Measurements from ENCODE around the gene FGF2. TPM values are rescaled to one million over a fixed set of nuclear protein-coding genes. Genes with fewer than 3 reads are reported as not detected.
"Not testable (repeated sequence)": the region's sequence is repeated elsewhere in the genome, so short reads cannot be mapped to it uniquely, and the experiment has no call there.

Gene FGF2
- total RNA-seq, 1 donor from 2014 or later, result 17.8 TPM

GRCh38 chr4:122796801-122797404, 29.7 kb upstream of the FGF2 start:
- peaks cover 10% of the 10 kb centered on the region for H3K4me1 Mint-ChIP-seq (ENCODE audit: low read depth)
- no peaks in the 10 kb centered on the region for H3K27me3 Mint-ChIP-seq (ENCODE audit: insufficient read depth)
- no peak overlapping the region for H3K27ac Mint-ChIP-seq
- H3K9me3 Mint-ChIP-seq, result no peaks in the 10 kb centered on the region
- no peak for DNase-seq (ENCODE audit: low spot score)
- no peak overlapping the region for H3K4me3 Mint-ChIP-seq
- H3K36me3 Mint-ChIP-seq (ENCODE audit: low read depth), result no peaks in the 10 kb centered on the region
- intact Hi-C loops (cut with micrococcal nuclease), result no loop called here

- Mint-ChIP-seq H3K4me1 (ENCODE audit: low read depth) (peaks cover 10% of the 10 kb centered on the region), H3K9me3 (no peaks in the 10 kb centered on the region), H3K4me3 (no peak overlapping the region), H3K27ac (peak overlapping the region; percentile 37), H3K27me3 (ENCODE audit: insufficient read depth) (no peaks in the 10 kb centered on the region), H3K36me3 (ENCODE audit: low read depth) (no peaks in the 10 kb centered on the region)
- intact Hi-C loops (cut with micrococcal nuclease), result no loop called here
- DNase-seq (ENCODE audit: low spot score), result no peak
These were observed 29.1 kb upstream of the FGF2 start for GRCh38 chr4:122797405-122798094.

GRCh38 chr4:122798101-122798500, 28.5 kb upstream of the FGF2 start:
- Mint-ChIP-seq H3K27ac (peak overlapping the region; percentile 37), H3K4me1 (ENCODE audit: low read depth) (peaks cover 10% of the 10 kb centered on the region)

GRCh38 chr4:122798917-122799316, 27.7 kb upstream of the FGF2 start:
- H3K27ac Mint-ChIP-seq, result no peak overlapping the region
- intact Hi-C loops (cut with micrococcal nuclease), result no loop called here
- no peaks in the 10 kb centered on the region for H3K27me3 Mint-ChIP-seq (ENCODE audit: insufficient read depth)

More at GRCh38 chr4:122798101-122798500, 28.5 kb upstream of the FGF2 start:
- no peak for DNase-seq (ENCODE audit: low spot score)
- intact Hi-C loops (cut with micrococcal nuclease), result no loop called here
- Mint-ChIP-seq H3K36me3 (ENCODE audit: low read depth) (no peaks in the 10 kb centered on the region), H3K9me3 (no peaks in the 10 kb centered on the region), H3K27me3 (ENCODE audit: insufficient read depth) (no peaks in the 10 kb centered on the region), H3K4me3 (no peak overlapping the region)

GRCh38 chr4:122803788-122804208, 22.8 kb upstream of the FGF2 start:
- H3K36me3 Mint-ChIP-seq (ENCODE audit: low read depth), result peaks cover 1% of the 10 kb centered on the region
- peaks cover 5% of the 10 kb centered on the region for H3K27me3 Mint-ChIP-seq (ENCODE audit: insufficient read depth)
- no peak overlapping the region for H3K27ac Mint-ChIP-seq
- no peak for DNase-seq (ENCODE audit: low spot score)
- H3K4me1 Mint-ChIP-seq (ENCODE audit: low read depth), result peaks cover 9% of the 10 kb centered on the region
- intact Hi-C loops (cut with micrococcal nuclease), result no loop called here
- H3K4me3 Mint-ChIP-seq, result no peak overlapping the region
- H3K9me3 Mint-ChIP-seq, result no peaks in the 10 kb centered on the region

More at GRCh38 chr4:122798917-122799316, 27.7 kb upstream of the FGF2 start:
- peaks cover 10% of the 10 kb centered on the region for H3K4me1 Mint-ChIP-seq (ENCODE audit: low read depth)
- no peaks in the 10 kb centered on the region for H3K9me3 Mint-ChIP-seq
- no peaks in the 10 kb centered on the region for H3K36me3 Mint-ChIP-seq (ENCODE audit: low read depth)
- no peak for DNase-seq (ENCODE audit: low spot score)
- H3K4me3 Mint-ChIP-seq, result no peak overlapping the region

- H3K36me3 Mint-ChIP-seq (ENCODE audit: low read depth), result peaks cover 1% of the 10 kb centered on the region
- H3K4me1 Mint-ChIP-seq (ENCODE audit: low read depth), result peaks cover 9% of the 10 kb centered on the region
- no peak overlapping the region for H3K4me3 Mint-ChIP-seq
- DNase-seq (ENCODE audit: low spot score), result no peak
- peaks cover 9% of the 10 kb centered on the region for H3K27me3 Mint-ChIP-seq (ENCODE audit: insufficient read depth)
- H3K27ac Mint-ChIP-seq, result peak overlapping the region; percentile 32
- H3K9me3 Mint-ChIP-seq, result peaks cover 4% of the 10 kb centered on the region
- intact Hi-C loops (cut with micrococcal nuclease), result loop anchor here (2.0 kb wide), 1 partner anchor 20 kb away; no protein-coding TSS in a partner anchor
These were observed 19.5 kb upstream of the FGF2 start for GRCh38 chr4:122806981-122807679.

DNA sequence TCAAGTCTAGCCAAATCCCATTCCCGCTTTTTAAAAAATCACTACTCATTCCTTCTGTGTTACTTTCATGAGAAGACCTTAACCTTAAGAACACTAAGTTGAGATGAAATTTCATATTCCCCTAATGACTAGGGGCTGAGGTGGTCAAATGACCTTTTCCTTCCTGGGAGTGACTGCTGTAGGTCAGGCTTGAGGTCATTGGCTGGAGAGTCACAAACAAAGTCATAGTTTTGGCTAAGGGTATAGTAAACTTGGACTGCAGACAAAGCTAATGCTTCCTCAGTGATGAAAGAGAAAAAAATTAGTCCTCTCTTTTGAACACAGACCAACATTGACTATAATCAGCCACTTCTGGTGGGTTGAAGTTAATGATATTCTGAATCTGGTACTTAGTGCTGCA, 16.0 kb upstream of the FGF2 start:
- H3K9me3 Mint-ChIP-seq, result peaks cover 4% of the 10 kb centered on the region
- peaks cover 1% of the 10 kb centered on the region for H3K36me3 Mint-ChIP-seq (ENCODE audit: low read depth)
- H3K27me3 Mint-ChIP-seq (ENCODE audit: insufficient read depth), result peaks cover 13% of the 10 kb centered on the region
- intact Hi-C loops (cut with micrococcal nuclease), result no loop called here
- H3K27ac Mint-ChIP-seq, result no peak overlapping the region
- peaks cover 21% of the 10 kb centered on the region for H3K4me1 Mint-ChIP-seq (ENCODE audit: low read depth)
- no peak for DNase-seq (ENCODE audit: low spot score)
- no peak overlapping the region for H3K4me3 Mint-ChIP-seq

DNA sequence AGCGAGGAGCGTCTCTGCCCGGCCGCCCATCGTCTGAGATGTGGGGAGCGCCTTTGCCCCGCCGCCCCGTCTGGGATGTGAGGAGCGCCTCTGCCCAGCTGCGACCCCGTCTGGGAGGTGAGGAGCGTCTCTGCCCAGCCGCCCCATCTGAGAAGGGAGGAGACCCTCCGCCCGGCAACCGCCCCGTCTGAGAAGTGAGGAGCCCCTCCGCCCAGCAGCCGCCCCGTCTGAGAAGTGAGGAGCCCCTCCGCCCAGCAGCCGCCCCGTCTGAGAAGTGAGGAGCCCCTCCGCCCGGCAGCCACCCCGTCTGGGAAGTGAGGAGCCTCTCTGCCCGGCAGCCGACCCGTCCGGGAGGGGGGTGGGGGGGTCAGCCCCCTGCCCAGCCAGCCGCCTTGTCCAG, 14.8 kb upstream of the FGF2 start:
- H3K4me1 Mint-ChIP-seq (ENCODE audit: low read depth), result peaks cover 20% of the 10 kb centered on the region
- DNase-seq (ENCODE audit: low spot score); H3K27ac Mint-ChIP-seq; H3K9me3 Mint-ChIP-seq; H3K4me3 Mint-ChIP-seq; intact Hi-C loops (cut with micrococcal nuclease); H3K36me3 Mint-ChIP-seq (ENCODE audit: low read depth): not testable (repeated sequence)
- H3K27me3 Mint-ChIP-seq (ENCODE audit: insufficient read depth), result peaks cover 13% of the 10 kb centered on the region

DNA sequence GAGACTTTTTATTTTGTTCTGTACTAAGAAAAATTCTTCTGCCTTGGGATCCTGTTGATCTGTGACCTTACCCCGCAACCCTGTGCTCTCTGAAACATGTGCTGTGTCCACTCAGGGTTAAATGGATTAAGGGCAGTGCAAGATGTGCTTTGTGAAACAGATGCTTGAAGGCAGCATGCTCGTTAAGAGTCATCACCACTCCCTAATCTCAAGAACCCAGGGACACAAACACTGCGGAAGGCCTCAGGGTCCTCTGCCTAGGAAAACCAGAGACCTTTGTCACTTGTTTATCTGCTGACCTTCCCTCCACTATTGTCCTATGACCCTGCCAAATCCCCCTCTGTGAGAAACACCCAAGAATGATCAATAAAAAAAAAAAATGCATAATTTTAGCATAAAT, 13.8 kb upstream of the FGF2 start:
- H3K9me3 Mint-ChIP-seq; H3K36me3 Mint-ChIP-seq (ENCODE audit: low read depth); DNase-seq (ENCODE audit: low spot score); H3K4me3 Mint-ChIP-seq; intact Hi-C loops (cut with micrococcal nuclease); H3K27ac Mint-ChIP-seq: not testable (repeated sequence)
- peaks cover 18% of the 10 kb centered on the region for H3K27me3 Mint-ChIP-seq (ENCODE audit: insufficient read depth)
- peaks cover 12% of the 10 kb centered on the region for H3K4me1 Mint-ChIP-seq (ENCODE audit: low read depth)

DNA sequence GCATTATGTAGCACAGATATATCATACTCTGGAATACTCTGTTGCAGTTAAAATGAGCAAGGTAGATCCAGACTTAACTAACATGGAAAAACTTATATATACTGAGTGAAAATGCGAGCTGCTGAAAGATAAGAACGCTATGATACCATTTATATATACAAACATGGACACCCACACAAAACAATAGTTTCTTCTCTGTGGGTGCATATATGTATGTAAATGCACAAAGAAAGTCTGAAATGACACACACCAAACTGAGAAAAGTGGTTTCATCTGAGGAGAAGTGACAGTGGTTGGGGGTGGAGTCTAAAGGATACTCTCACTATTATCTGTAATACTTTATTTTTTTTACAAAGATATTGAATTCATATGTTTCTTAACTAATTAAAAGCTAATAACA, 12.2 kb upstream of the FGF2 start:
- intact Hi-C loops (cut with micrococcal nuclease), result loop anchor here (1.0 to 2.0 kb wide), 6 partner anchors 14 to 156 kb away; partner anchors contain the start of gene NUDT6
- no peak for DNase-seq (ENCODE audit: low spot score)
- H3K4me1 Mint-ChIP-seq (ENCODE audit: low read depth), result peaks cover 12% of the 10 kb centered on the region
- H3K36me3 Mint-ChIP-seq (ENCODE audit: low read depth), result no peaks in the 10 kb centered on the region
- peaks cover 4% of the 10 kb centered on the region for H3K9me3 Mint-ChIP-seq
- peaks cover 16% of the 10 kb centered on the region for H3K27me3 Mint-ChIP-seq (ENCODE audit: insufficient read depth)
- peak overlapping the region; percentile 38 for H3K27ac Mint-ChIP-seq
- H3K4me3 Mint-ChIP-seq, result no peak overlapping the region

GRCh38 chr4:122815248-122815647, 11.4 kb upstream of the FGF2 start:
- Mint-ChIP-seq H3K4me1 (ENCODE audit: low read depth) (peaks cover 12% of the 10 kb centered on the region), H3K36me3 (ENCODE audit: low read depth) (no peaks in the 10 kb centered on the region), H3K4me3 (no peak overlapping the region), H3K27ac (no peak overlapping the region), H3K9me3 (peaks cover 4% of the 10 kb centered on the region), H3K27me3 (ENCODE audit: insufficient read depth) (peaks cover 14% of the 10 kb centered on the region)
- intact Hi-C loops (cut with micrococcal nuclease), result loop anchor here (2.0 kb wide), 2 partner anchors 104 to 156 kb away; no protein-coding TSS in a partner anchor
- no peak for DNase-seq (ENCODE audit: low spot score)

DNA sequence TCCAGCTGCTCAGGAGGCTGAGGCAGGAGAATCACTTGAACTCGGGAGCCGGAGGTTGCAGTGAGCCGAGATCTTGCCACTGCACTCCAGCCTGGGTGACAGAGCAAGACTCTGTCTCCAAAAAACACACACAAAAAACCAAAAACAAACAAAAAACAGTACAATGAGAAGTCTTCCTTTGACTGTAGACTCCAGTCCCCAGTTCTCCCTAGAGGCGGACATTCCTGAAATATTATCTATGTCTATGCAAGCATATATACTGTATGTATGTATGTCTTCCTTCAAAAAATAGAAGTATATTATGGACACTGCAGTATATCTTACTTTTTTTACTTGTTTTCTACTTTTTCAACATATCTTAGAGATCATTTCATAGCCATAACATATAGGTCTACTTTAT, 10.2 kb upstream of the FGF2 start:
- Mint-ChIP-seq H3K4me1 (ENCODE audit: low read depth) (peaks cover 19% of the 10 kb centered on the region), H3K27ac (no peak overlapping the region), H3K36me3 (ENCODE audit: low read depth) (no peaks in the 10 kb centered on the region), H3K9me3 (no peaks in the 10 kb centered on the region), H3K4me3 (no peak overlapping the region), H3K27me3 (ENCODE audit: insufficient read depth) (peaks cover 16% of the 10 kb centered on the region)
- no peak for DNase-seq (ENCODE audit: low spot score)
- intact Hi-C loops (cut with micrococcal nuclease), result no loop called here

Data from activated T-helper 1 cell treated with anti-CD3 and anti-CD28 coated beads, Interleukin-12 subunit alpha, Interleukin-12 subunit beta, Interleukin-2, Interleukin-4 antibody, amounts not matched to agents 30 ng/mL and 10 ng/mL and 1 ng/mL, durations not matched to agents 14 hours and 24 hours and 36 hours (primary cell).